ENCODE data around the gene ILKAP. TPM values are rescaled to one million over a fixed set of nuclear protein-coding genes. Genes with fewer than 3 reads are reported as not detected.

The ILKAP gene
- polyA plus RNA-seq, 3 donors: 23.2 to 44.2 (median 29.3) TPM

- Mint-ChIP-seq H3K27me3 (ENCODE audit: low read depth in 3 of 3) (peaks cover 4 to 10% (median 6%) of the 10 kb centered on the region in 3 donors), H3K27ac (peak overlapping the region in 2 of 7 donors; percentile 6 to 31), H3K9me3 (peaks cover 0 to 3% (median under 1%) of the 10 kb centered on the region in 7 donors), H3K4me1 (peaks cover 4% of the 10 kb centered on the region), H3K36me3 (peaks cover 62 to 71% of the 10 kb centered on the region in 2 donors), H3K4me3 (no peak overlapping the region)
- H3K27me3 ChIP-seq (ENCODE audit: control insufficient read depth in 2 of 2, insufficient read depth in 2 of 2, low read length in 2 of 2): peaks cover 2 to 8% of the 10 kb centered on the region in 2 donors
- H3K9me3 ChIP-seq (replicated peaks in 1 of 2; ENCODE audit: control insufficient read depth in 1 of 2, insufficient read depth in 1 of 2, low read length in 2 of 2): no peaks in the 10 kb centered on the region
- WGBS (ENCODE audit: insufficient coverage): 80% methylated on average over 8 of the region's 13 CpGs
- H3K4me1 ChIP-seq (ENCODE audit: control insufficient read depth in 1 of 2, insufficient read depth in 2 of 2, low read length in 2 of 2): no peaks in the 10 kb centered on the region
- no peak overlapping the region for H3K4me2 ChIP-seq (replicated peaks; ENCODE audit: extremely low read depth, low read length, poor library complexity, severe bottlenecking)
- no peaks in the 10 kb centered on the region for H4K20me1 ChIP-seq (ENCODE audit: insufficient read depth, low read length)
- no peak for DNase-seq
- no peak for TF ChIP-seq CTCF (IDR thresholded peaks at IDR 0.05)
- no peak overlapping the region for H3K9ac ChIP-seq (ENCODE audit: insufficient read depth, low read length, poor library complexity, severe bottlenecking)
- no peak overlapping the region for H3K4me3 ChIP-seq (replicated peaks in 1 of 3; ENCODE audit: low read depth in 2 of 3, low read length in 3 of 3)
- H3K27ac ChIP-seq (ENCODE audit: low read depth in 1 of 2, low read length in 2 of 2): no peak overlapping the region
- peaks cover 32 to 64% of the 10 kb centered on the region in 2 donors for H3K36me3 ChIP-seq (replicated peaks in 1 of 2; ENCODE audit: control insufficient read depth in 1 of 2, insufficient read depth in 2 of 2, low read length in 2 of 2)
- intact Hi-C loops (cut with micrococcal nuclease): no loop called here
- H3K79me2 ChIP-seq (ENCODE audit: insufficient read depth, low read length): no peaks in the 10 kb centered on the region
- no peak overlapping the region for H2AFZ ChIP-seq (ENCODE audit: insufficient read depth, low read depth, low read length, poor library complexity, severe bottlenecking)
Observed at GRCh38 chr2:238247002-238247822, 43.7 kb upstream of the ILKAP start.

- Histone ChIP-seq H3K36me3 (replicated peaks in 1 of 2; ENCODE audit: control insufficient read depth in 1 of 2, insufficient read depth in 2 of 2, low read length in 2 of 2) (peaks cover 17 to 40% of the 10 kb centered on the region in 2 donors), H3K79me2 (ENCODE audit: insufficient read depth, low read length) (no peaks in the 10 kb centered on the region), H3K4me3 (replicated peaks in 1 of 3; ENCODE audit: low read depth in 2 of 3, low read length in 3 of 3) (no peak overlapping the region), H2AFZ (ENCODE audit: insufficient read depth, low read depth, low read length, poor library complexity, severe bottlenecking) (no peak overlapping the region), H4K20me1 (ENCODE audit: insufficient read depth, low read length) (no peaks in the 10 kb centered on the region), H3K9me3 (replicated peaks in 1 of 2; ENCODE audit: control insufficient read depth in 1 of 2, insufficient read depth in 1 of 2, low read length in 2 of 2) (peaks cover 0 to 2% of the 10 kb centered on the region in 2 donors), H3K27me3 (ENCODE audit: control insufficient read depth in 2 of 2, insufficient read depth in 2 of 2, low read length in 2 of 2) (peaks cover 20 to 29% of the 10 kb centered on the region in 2 donors), H3K4me1 (ENCODE audit: control insufficient read depth in 1 of 2, insufficient read depth in 2 of 2, low read length in 2 of 2) (peaks cover 7 to 19% of the 10 kb centered on the region in 2 donors), H3K4me2 (replicated peaks; ENCODE audit: extremely low read depth, low read length, poor library complexity, severe bottlenecking) (no peak overlapping the region), H3K9ac (ENCODE audit: insufficient read depth, low read length, poor library complexity, severe bottlenecking) (no peak overlapping the region), H3K27ac (ENCODE audit: low read depth in 1 of 2, low read length in 2 of 2) (no peak overlapping the region)
- Mint-ChIP-seq H3K9me3 (peaks cover 0 to 11% (median 8%) of the 10 kb centered on the region in 7 donors), H3K4me1 (peaks cover 13% of the 10 kb centered on the region), H3K4me3 (no peak overlapping the region), H3K27me3 (ENCODE audit: low read depth in 3 of 3) (peaks cover 19 to 33% (median 22%) of the 10 kb centered on the region in 3 donors), H3K36me3 (peaks cover 41 to 46% of the 10 kb centered on the region in 2 donors), H3K27ac (no peak overlapping the region)
- 100% methylated on average over 3 of the region's 5 CpGs for WGBS (ENCODE audit: insufficient coverage)
- no peak for TF ChIP-seq CTCF (IDR thresholded peaks at IDR 0.05)
- no peak for DNase-seq
- intact Hi-C loops (cut with micrococcal nuclease): loop anchor here (5.0 kb wide), 2 partner anchors 42 to 182 kb away; partner anchors contain the start of genes ILKAP (in 1 of the 2) and SCLY (in 1 of the 2)
Observed at GRCh38 chr2:238244151-238244550, 40.7 kb upstream of the ILKAP start.

All from CD14-positive monocyte (primary cell).